Activated CD4-positive, alpha-beta T cell treated with anti-CD3 and anti-CD28 coated beads, Interleukin-2, amount 10 ng/mL, durations not matched to agents 7 days and 5 days (primary cell): ENCODE data around the gene CD55. TPM values are rescaled to one million over a fixed set of nuclear protein-coding genes. Genes with fewer than 3 reads are reported as not detected.

Source experiments
- CTCF ChIA-PET: fragments of 350-600 bp; sonication (Branson Sonifier 250); formaldehyde crosslinking; loops from one replicate; lab custom pipeline; 2021; ENCODE audit warnings: antibody characterized with exemption; lab: Charles Lee
- POLR2A ChIA-PET: fragments of 350-600 bp; sonication (Branson Sonifier 250); formaldehyde crosslinking; loops from one replicate; lab custom pipeline; 2021; ENCODE audit warnings: antibody characterized with exemption; lab: Charles Lee
- DNase-seq: peaks from one replicate; pipeline ENCODE4 v3.0.0-alpha.2; 2020
- H3K27ac Mint-ChIP-seq: one replicate; pipeline ENCODE4 v1.8.0; 2021; ENCODE audit warnings: mild to moderate bottlenecking, moderate library complexity, mixed read lengths
- H3K27me3 Mint-ChIP-seq: one replicate; pipeline ENCODE4 v1.8.0; 2021; ENCODE audit warnings: mixed read lengths
- H3K36me3 Mint-ChIP-seq: one replicate; pipeline ENCODE4 v1.8.0; 2021; ENCODE audit warnings: low read depth, mixed read lengths
- H3K4me1 Mint-ChIP-seq: one replicate; pipeline ENCODE4 v1.8.0; 2021; ENCODE audit warnings: mixed read lengths
- H3K4me3 Mint-ChIP-seq: one replicate; pipeline ENCODE4 v1.8.0; 2021; ENCODE audit warnings: mild to moderate bottlenecking, moderate library complexity, mixed read lengths
- H3K9me3 Mint-ChIP-seq: one replicate; pipeline ENCODE4 v1.8.0; 2021; ENCODE audit warnings: mixed read lengths
- total RNA-seq, 2 experiments: library from RNA; stranded (reverse); gene quantifications; one replicate each; pipeline ENCODE4 v1.2.3, GENCODE V29; 2021

The CD55 gene, protein sequence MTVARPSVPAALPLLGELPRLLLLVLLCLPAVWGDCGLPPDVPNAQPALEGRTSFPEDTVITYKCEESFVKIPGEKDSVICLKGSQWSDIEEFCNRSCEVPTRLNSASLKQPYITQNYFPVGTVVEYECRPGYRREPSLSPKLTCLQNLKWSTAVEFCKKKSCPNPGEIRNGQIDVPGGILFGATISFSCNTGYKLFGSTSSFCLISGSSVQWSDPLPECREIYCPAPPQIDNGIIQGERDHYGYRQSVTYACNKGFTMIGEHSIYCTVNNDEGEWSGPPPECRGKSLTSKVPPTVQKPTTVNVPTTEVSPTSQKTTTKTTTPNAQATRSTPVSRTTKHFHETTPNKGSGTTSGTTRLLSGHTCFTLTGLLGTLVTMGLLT
- 100 to 1,000 TPM in 1 of 2 experiments, 10 to 100 TPM in 1; 92.0 to 117 TPM for total RNA-seq

DNA sequence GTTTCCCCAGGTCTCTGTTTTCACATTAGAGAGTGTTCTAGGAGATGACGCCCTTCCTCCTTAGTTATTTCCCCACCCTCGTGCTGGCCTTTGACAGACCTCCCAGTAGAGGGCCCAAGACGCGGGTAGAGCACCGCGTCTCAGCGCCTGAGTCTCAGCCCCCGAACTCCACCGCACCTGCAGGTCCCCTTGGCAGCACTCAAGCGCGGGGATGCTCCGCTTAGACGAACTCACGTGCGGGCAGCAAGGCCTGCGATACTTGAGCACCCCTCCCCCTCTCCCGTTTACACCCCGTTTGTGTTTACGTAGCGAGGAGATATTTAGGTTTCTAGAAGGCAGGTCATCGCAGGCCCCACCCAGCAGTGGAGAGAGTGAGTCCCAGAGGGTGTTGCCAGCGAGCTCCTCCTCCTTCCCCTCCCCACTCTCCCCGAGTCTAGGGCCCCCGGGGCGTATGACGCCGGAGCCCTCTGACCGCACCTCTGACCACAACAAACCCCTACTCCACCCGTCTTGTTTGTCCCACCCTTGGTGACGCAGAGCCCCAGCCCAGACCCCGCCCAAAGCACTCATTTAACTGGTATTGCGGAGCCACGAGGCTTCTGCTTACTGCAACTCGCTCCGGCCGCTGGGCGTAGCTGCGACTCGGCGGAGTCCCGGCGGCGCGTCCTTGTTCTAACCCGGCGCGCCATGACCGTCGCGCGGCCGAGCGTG is at the start of gene CD55:
Gene CD55 (plus strand): TSS at position 600 of the 711 bp plus-strand sequence. CDS start 88 bp downstream, at position 688.
- POLR2A ChIA-PET, result interaction anchor here (0.5 to 1.0 kb wide), 6 partner anchors 9 to 158 kb away, joined by 3 to 7 read pairs (median 3); no protein-coding TSS in a partner anchor
- H3K9me3 Mint-ChIP-seq, result peaks cover 3% of the 10 kb centered on the region
- peak; percentile 100 for DNase-seq
- peak within 1 kb of the TSS; percentile 100 for H3K27ac Mint-ChIP-seq
- peaks cover 41% of the 10 kb centered on the region for H3K36me3 Mint-ChIP-seq
- peaks cover 43% of the 10 kb centered on the region for H3K4me1 Mint-ChIP-seq
- no peaks in the 10 kb centered on the region for H3K27me3 Mint-ChIP-seq
- CTCF ChIA-PET, result interaction anchor here (0.8 to 2.8 kb wide), 12 partner anchors 8 to 92 kb away, joined by 3 to 19 read pairs (median 4); no protein-coding TSS in a partner anchor
- peak within 1 kb of the TSS; percentile 83 for H3K4me3 Mint-ChIP-seq

DNA sequence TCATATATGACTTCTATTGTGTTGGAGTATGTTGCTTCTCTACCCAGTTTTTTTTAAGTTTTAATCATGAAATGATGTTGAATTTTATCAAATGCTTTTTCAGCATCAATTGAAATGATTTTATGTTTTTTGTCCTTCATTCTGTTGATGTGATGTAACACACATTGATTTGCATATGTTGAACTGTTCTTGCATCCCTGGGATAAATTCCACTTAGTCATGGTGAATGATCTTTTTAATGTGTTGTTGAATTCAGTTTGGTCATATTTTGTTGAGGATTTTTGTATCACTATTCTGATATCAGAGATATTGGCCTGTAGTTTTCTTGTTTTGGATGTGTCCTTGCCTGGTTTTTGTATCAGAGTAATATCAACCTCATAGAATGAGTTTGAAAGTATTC is 46.6 kb upstream of the CD55 start:
- no peak overlapping the region for H3K4me3 Mint-ChIP-seq
- H3K4me1 Mint-ChIP-seq, result peaks cover 17% of the 10 kb centered on the region
- ChIA-PET POLR2A (no interaction called here), CTCF (no interaction called here)
- DNase-seq, result no peak
- H3K9me3 Mint-ChIP-seq, result peaks cover 34% of the 10 kb centered on the region
- no peak overlapping the region for H3K27ac Mint-ChIP-seq
- peaks cover 14% of the 10 kb centered on the region for H3K27me3 Mint-ChIP-seq
- H3K36me3 Mint-ChIP-seq, result peaks cover 13% of the 10 kb centered on the region

DNA sequence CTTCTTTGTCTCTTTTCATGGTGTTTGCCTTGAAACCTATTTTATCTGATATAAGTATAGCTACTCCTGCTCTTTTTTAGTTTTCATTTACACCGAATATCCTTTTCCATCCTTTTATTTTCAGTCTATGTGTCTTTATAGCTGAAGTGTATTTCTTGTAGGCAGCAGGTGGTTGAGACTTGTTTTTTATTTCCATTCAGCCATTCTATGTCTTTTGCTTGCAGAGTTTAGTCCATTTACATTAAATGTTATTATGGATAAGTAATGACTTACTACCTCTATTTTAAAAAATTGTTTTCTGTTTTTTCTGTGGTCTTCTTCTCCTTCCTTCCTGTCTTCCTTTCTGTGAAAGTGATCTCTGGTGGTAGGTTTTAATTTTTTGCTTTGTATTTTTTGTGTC is 45.0 kb upstream of the CD55 start:
- Mint-ChIP-seq H3K9me3 (peaks cover 34% of the 10 kb centered on the region), H3K4me1 (peaks cover 26% of the 10 kb centered on the region), H3K27ac (peak overlapping the region; percentile 26), H3K27me3 (peaks cover 14% of the 10 kb centered on the region), H3K4me3 (no peak overlapping the region), H3K36me3 (peaks cover 13% of the 10 kb centered on the region)
- no peak for DNase-seq
- ChIA-PET POLR2A (no interaction called here), CTCF (no interaction called here)

DNA sequence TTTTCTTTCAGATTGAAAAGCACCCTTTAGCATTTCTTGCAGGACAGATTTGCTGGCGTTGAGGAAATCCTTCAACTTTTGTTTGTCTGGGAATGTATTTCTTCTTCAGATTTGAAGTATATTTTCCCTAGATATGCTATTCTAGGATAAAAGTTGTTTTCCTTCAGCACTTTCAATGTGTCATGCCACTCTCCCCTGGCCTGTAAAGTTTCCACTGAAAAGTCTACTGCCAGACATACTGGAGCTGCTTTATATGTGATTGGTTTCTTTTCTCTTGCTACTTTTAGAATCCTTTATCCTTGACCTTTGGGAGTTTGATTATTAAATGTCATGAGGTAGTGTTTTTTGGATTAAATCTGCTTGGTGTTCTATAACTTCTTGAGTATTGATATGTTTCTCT is 44.2 kb upstream of the CD55 start:
- H3K27me3 Mint-ChIP-seq, result peaks cover 14% of the 10 kb centered on the region
- H3K27ac Mint-ChIP-seq, result no peak overlapping the region
- H3K4me1 Mint-ChIP-seq, result peaks cover 34% of the 10 kb centered on the region
- POLR2A ChIA-PET, result no interaction called here
- no peak for DNase-seq
- H3K4me3 Mint-ChIP-seq, result no peak overlapping the region
- H3K36me3 Mint-ChIP-seq, result peaks cover 17% of the 10 kb centered on the region
- H3K9me3 Mint-ChIP-seq, result peaks cover 28% of the 10 kb centered on the region
- CTCF ChIA-PET, result no interaction called here

DNA sequence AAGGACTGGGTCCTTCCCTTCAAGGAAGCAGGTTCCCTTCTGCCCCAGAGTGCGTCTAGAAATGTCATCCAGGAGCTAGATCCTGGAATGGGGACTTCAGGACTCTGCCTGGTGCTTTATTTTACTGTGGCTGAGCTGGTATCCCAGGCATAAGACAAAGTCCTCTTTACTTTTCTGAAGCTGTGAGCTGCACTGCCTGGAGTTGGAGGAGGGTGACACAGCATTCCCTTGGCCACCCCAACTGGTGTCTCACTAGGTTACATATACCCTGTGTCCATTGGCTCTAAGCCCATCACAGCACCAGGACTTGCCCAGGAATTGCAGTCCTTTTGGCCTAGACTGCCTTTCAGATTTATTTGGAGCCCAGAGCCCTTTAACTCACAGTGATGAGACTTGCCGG is 41.8 kb upstream of the CD55 start:
- CTCF ChIA-PET, result no interaction called here
- POLR2A ChIA-PET, result no interaction called here
- H3K4me1 Mint-ChIP-seq, result peaks cover 57% of the 10 kb centered on the region
- DNase-seq, result no peak
- H3K4me3 Mint-ChIP-seq, result no peak overlapping the region
- peaks cover 23% of the 10 kb centered on the region for H3K9me3 Mint-ChIP-seq
- peaks cover 10% of the 10 kb centered on the region for H3K27me3 Mint-ChIP-seq
- H3K36me3 Mint-ChIP-seq, result peaks cover 21% of the 10 kb centered on the region
- H3K27ac Mint-ChIP-seq, result no peak overlapping the region

DNA sequence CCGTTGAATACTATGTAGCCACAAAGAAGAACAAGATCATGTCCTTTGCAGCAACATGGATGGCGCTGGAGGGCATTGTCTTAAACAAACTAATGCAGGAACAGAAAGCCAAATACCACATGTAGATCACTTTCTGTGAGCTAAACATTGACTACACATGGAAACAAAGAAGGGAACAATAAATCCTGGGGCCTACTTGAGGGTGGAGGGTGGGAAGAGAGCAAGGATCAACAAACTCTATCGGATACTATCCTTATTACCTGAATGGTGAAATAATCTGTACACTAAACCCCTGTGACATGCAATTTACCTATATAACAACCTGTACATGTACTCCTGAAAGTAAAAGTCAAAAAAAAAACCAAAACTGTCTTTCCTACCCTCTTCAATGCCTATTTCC is 40.8 kb upstream of the CD55 start:
- ChIA-PET CTCF (no interaction called here), POLR2A (no interaction called here)
- peaks cover 17% of the 10 kb centered on the region for H3K9me3 Mint-ChIP-seq
- peaks cover 2% of the 10 kb centered on the region for H3K27me3 Mint-ChIP-seq
- DNase-seq, result no peak
- H3K4me1 Mint-ChIP-seq, result peaks cover 64% of the 10 kb centered on the region
- no peak overlapping the region for H3K4me3 Mint-ChIP-seq
- no peak overlapping the region for H3K27ac Mint-ChIP-seq
- peaks cover 16% of the 10 kb centered on the region for H3K36me3 Mint-ChIP-seq

DNA sequence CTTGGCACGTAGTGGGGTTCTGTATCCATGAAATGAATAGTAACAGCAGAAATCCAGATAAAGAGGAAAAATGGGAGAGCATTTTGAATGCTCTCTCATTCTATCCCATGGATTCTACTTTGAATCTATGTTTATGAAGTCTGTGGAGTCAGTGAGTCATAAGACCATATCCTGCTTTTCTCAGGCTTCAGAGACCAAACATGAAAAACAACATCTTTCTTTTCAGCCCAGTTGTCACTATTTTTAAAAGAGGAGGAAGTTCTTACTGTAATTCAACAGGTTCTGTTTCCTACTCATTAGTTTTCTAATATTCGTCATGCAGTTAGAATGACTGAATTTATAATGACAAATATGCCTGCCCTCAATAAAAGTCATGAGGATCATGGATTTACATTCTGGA is 39.4 kb upstream of the CD55 start:
- DNase-seq, result no peak
- H3K27me3 Mint-ChIP-seq, result no peaks in the 10 kb centered on the region
- POLR2A ChIA-PET, result no interaction called here
- CTCF ChIA-PET, result no interaction called here
- H3K27ac Mint-ChIP-seq, result peak overlapping the region; percentile 47
- H3K4me3 Mint-ChIP-seq, result no peak overlapping the region
- H3K4me1 Mint-ChIP-seq, result peaks cover 65% of the 10 kb centered on the region
- H3K9me3 Mint-ChIP-seq, result peaks cover 11% of the 10 kb centered on the region
- H3K36me3 Mint-ChIP-seq, result peaks cover 18% of the 10 kb centered on the region

DNA sequence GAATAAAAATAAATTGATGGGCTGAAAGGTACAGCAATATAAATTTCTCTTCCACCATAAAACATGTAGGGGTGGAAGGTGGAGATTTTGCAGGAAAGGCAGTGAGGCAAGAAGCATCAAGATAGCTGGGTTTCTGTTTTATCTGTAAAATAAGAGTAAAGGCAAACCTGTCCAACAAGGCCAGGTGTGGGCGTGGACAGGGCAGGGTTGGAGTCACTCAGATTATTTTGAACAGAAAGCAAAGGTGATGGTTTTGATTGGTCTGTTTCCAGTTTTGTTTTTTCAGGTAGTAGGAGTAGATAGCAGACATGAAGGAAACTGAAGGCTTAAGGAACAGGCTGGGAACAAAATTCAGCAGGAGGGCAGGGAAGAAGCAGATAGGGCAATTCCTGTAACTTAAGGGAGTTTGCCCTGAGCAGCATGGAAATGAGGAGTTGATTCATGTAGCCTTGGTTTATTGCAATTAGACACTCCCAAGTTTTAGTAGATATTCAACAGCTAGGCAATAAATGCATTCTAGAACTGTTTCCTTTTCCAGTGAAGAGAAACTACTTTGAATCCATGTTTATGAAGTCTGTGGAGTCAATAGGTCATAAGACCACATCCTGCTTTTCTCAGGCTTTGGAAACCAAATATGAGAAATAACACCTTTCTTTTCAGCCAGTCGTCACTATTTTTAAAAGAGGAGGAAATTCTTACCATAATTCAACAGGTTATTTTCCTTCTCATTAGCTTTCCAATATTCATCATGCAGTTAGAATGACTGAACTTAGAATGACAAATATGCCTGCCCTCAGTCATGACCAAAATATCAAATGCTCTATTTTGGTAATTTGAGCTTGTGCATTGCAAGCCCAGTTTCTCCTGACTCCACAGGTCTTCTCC is 38.7 kb upstream of the CD55 start:
- Mint-ChIP-seq H3K4me1 (peaks cover 59% of the 10 kb centered on the region), H3K4me3 (peak overlapping the region; percentile 30), H3K27ac (peak overlapping the region; percentile 47), H3K27me3 (no peaks in the 10 kb centered on the region), H3K36me3 (peaks cover 17% of the 10 kb centered on the region), H3K9me3 (peaks cover 9% of the 10 kb centered on the region)
- peak; percentile 26 for DNase-seq
- ChIA-PET POLR2A (interaction anchor here (0.7 kb wide), 1 partner anchor 35 kb away, joined by 3 read pairs; no protein-coding TSS in a partner anchor), CTCF (no interaction called here)

DNA sequence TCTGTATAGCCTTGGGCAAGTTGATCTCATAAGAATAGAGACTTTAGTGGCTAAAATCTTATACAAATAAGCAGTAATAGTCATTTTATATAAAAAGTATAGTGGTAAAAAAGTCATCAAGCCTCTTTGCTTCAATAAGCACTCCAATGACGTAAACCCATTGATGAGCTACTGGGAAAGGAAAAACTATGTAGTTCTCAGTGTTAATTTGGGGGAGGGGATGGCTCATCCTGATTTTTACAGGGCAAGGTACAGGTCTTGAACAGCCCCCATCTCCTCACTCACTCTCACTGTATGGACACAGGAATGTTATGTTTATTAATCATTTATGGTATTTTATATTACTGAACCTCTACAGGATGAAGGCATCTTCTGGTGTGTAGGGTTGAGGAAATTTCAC is 38.1 kb upstream of the CD55 start:
- DNase-seq, result no peak
- ChIA-PET POLR2A (interaction anchor here (0.7 kb wide), 1 partner anchor 34 kb away, joined by 3 read pairs; no protein-coding TSS in a partner anchor), CTCF (no interaction called here)
- no peak overlapping the region for H3K4me3 Mint-ChIP-seq
- peaks cover 17% of the 10 kb centered on the region for H3K36me3 Mint-ChIP-seq
- peaks cover 9% of the 10 kb centered on the region for H3K9me3 Mint-ChIP-seq
- peaks cover 59% of the 10 kb centered on the region for H3K4me1 Mint-ChIP-seq
- H3K27ac Mint-ChIP-seq, result peak overlapping the region; percentile 72
- no peaks in the 10 kb centered on the region for H3K27me3 Mint-ChIP-seq

DNA sequence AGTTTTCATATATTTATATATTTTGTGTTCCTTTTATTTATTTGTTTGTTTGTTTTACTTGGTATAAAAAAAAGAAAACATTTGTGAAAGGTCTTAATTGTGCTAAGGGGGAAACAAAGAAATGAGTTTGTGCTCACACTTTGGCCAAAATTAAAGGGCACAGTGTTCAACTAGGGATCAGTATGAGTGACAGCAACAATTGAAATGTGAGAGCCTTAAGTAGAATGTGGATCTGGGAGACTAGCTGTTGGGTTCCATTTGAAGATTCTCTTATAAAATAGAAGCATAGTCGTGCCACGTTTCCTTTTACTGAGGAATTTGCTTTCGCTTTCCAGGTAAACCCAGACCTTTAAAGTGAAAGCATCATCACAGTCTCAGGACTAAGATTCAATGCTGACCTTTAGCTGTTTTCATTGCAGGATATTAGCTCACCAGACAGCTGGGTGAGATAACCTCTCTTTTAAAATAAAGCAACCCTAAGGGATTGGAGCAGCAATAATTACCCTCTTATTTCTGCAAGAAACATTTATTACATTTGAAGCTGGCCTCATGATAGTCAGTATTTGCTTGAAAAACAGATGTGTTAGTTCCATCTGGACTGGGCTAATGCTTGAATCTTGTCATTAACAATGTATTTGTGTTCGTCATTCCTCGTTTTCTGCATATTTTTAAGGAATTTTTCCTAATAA is 37.1 kb upstream of the CD55 start:
- H3K9me3 Mint-ChIP-seq, result peaks cover 9% of the 10 kb centered on the region
- ChIA-PET POLR2A (no interaction called here), CTCF (interaction anchor here (0.5 to 1.1 kb wide), 2 partner anchors 37 to 365 kb away, joined by 3 read pairs; partner anchors contain the start of gene CD55)
- H3K36me3 Mint-ChIP-seq, result peaks cover 17% of the 10 kb centered on the region
- no peak overlapping the region for H3K4me3 Mint-ChIP-seq
- no peak for DNase-seq
- no peaks in the 10 kb centered on the region for H3K27me3 Mint-ChIP-seq
- peaks cover 58% of the 10 kb centered on the region for H3K4me1 Mint-ChIP-seq
- peak overlapping the region; percentile 47 for H3K27ac Mint-ChIP-seq

DNA sequence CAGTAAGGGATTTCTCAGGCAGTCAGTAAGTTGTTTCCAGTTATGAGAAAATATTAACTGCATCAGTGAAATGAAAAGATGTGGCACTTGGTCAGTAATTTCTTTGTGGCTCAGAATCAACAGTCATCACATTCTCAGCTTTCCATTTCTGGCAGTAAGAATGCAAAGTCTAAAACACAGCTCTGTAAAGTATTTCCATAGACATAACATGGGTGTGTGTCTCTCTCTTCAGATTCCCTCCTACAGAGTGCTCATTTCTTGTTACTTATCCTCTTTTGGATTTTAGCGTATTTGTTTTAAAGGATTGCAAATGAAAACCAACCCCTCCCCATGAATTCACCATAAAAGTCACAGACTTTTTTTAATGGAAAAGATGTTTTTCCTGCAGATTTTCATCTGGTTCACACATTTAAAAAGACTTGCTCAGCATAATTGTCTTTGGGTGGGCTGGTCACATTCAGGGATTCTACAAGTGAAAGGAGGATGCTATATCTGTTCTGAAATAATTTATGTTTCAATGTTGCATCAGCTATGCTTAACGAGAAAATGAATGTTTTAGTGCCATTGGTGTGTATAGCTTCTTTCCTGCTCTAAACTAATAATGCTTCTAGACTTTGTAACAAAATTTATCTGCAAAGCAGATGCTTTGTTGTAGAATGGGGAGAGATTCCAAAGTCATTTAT is 34.6 kb upstream of the CD55 start:
- no peak overlapping the region for H3K27ac Mint-ChIP-seq
- H3K9me3 Mint-ChIP-seq, result peaks cover 26% of the 10 kb centered on the region
- POLR2A ChIA-PET, result no interaction called here
- no peak overlapping the region for H3K4me3 Mint-ChIP-seq
- no peak for DNase-seq
- H3K36me3 Mint-ChIP-seq, result peaks cover 20% of the 10 kb centered on the region
- CTCF ChIA-PET, result interaction anchor here (1.2 kb wide), 1 partner anchor 34 kb away, joined by 6 read pairs; the partner anchor contains the start of gene CD55
- peaks cover 44% of the 10 kb centered on the region for H3K4me1 Mint-ChIP-seq
- H3K27me3 Mint-ChIP-seq, result no peaks in the 10 kb centered on the region
